Right renal cortex interstitium (tissue), 3 donors: ENCODE data around the gene ANKS6. TPM values are rescaled to one million over a fixed set of nuclear protein-coding genes. Genes with fewer than 3 reads are reported as not detected.

Experiments used
- DNase-seq, 3 donors: peaks; one replicate each; pipeline ENCODE4 v3.0.0-alpha.2; 2013; ENCODE audit warnings: low read depth in 3 of 3, low spot score in 2 of 3
- polyA plus RNA-seq, 3 donors: library from polyadenylated mRNA; unstranded; fragments of 120-200 nt; gene quantifications; one replicate each; pipeline ENCODE4 v1.2.1, GENCODE V29; 2013; ENCODE audit not compliant: insufficient read length in 3 of 3

The ANKS6 gene
- 10 to 100 TPM; 21.0 to 22.4 (median 21.9) TPM for polyA plus RNA-seq

DNA sequence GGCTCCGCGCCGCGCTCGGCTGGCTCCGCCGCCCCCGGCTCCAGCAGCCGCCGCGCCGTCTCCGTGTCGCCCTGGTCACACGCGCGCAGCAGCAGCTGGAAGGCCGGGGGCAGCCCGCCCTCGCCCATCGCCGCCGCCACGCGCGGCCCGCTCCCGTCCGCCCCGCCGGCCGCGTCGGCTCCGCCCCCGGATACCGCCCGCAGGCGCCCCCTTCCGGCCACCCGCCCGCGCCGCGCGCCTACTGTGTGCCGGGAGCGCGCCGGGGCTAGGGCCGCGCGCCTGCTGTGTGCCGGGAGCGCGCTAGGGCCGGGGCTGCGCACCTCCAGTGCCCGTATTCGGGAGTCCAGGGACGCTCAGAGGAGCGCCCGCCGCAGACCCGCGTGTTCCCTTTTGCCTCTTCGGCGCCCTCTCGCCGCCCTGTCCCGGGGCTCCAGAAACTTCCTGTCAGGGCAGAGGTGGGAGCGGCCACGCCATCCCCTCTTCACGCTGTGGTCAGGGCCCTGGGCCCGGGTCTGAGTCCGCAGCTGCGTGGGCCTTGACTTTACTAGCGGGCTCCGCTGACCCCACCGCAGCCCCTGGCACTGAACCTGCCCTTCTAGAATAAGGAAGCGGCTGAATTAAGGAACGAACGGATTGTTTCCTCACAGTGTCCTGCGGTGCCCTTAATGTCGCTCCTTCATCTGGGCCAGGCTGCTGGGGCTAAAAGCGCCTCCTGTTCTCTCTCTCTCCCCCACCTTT, at the start of gene ANKS6:
Gene ANKS6 (minus strand): TSS at position 192 of the 738 bp plus-strand sequence. CDS start 64 bp downstream, at position 128.
- peak in 2 of 3 donors; percentile 57 to 68 for DNase-seq

DNA sequence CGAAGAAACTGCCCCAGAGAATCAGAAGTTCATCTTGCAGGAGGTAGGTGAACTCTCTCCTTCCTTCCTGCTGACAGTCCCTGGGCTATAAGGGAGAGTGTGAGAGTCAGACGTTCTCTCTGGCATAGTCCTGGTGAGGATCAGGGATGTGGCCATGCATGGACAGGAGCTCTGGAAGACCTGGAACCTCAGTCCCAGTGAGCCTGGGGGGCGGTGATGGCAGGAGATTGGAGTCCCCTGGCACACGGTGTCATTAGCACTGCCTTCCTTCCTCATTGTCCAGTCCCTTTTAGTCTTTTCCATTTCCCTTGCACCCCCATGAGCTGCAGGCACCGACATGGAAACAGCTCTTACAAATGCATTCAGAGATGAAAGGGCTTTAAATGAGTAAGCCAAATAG, 49.7 kb upstream of the ANKS6 start:
- no peak for DNase-seq

DNA sequence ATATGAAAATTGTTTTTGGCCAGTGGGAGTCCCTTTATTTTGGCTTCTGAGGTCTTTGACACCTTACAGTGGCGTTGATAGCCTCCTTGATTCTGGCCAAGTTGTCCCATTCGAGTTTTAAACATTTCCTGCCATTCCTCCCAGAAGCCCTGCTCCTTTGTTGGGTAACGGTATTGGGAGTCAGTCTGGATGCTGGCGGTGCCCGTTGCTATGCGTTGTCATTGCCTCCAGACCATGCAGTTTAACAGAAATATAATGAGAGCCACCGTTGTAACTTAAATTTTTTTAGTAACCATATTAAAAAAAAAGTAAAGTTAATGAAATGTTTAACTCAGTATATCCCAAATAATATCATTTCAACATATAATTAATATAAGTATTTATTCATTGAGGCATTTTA, 46.2 kb upstream of the ANKS6 start:
- no peak for DNase-seq

GRCh38 chr9:98839724-98840123, 43.4 kb upstream of the ANKS6 start:
- no peak for DNase-seq

DNA sequence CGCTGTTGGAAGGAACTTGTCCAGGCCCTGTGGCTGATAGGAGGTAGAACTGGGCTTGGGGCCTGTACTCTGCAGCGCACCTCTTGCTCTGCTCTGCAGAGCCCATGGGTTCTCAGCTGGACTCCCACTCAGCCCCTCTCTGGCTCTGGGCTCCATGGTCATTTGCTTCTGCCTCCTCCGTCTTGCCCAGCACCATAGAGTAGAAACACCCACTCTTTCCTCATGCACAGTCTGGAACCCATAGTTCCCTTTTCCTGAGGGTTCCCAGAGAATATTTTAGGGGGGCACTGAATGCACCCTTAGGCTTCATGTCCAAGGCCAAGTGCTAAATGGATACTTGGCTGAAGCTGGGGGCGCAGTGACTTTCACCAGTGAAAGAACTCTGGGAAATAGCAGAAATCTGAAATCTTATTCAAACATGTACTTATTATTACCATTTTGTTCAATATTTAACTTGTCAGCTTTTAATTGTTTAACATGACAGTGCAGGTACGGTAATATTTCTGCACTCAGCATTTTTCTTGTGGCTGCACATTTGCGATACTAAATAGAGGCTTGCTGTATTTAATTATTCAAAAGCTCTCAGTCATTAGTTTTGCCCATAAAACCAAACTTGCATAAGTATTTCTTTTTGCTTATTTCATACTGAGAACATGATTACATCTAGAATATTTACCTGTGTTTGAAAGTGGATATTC, 42.7 kb upstream of the ANKS6 start:
- DNase-seq, result no peak

- DNase-seq, result no peak
Measured at GRCh38 chr9:98838155-98838867, 42.0 kb upstream of the ANKS6 start.

DNA sequence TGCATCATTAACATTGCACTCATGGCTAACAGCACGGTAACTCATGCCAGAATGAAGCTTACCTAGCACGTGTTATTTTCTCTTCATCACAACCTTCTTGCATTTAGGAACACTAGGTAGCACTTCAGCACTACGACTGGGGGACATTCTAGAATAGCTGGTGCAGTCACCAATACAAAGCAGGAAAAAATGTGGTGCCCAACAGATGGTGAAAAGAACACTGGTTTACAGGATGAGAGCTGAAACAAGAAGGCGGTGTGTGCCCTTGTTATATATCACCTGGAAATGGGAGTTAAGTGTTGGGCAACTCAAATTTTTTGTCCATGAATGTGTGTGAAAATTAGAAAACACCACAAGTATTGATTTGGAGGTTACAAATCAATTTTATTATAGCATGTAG, 41.2 kb upstream of the ANKS6 start:
- no peak for DNase-seq

GRCh38 chr9:98836206-98836605, 39.9 kb upstream of the ANKS6 start:
- DNase-seq, result no peak

DNA sequence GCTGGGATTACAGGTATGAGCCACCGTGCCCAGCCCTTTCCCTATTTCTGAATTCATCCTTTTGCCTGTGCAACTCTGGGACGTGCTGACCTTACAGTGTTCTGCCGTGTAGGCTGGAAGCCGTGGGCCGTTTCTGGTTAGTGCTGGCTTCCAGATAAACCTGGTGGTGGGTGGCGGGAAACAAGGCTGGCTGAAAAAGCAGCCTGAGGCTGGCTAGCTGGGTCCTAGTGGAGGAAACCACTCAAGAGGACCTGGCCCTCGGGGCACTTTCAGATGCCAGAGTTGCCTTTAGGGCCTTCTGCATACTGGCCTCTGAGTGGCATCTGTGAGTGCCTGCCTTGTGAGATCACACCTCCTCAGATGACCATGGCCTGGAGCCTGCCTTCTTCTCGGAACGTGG, 38.0 kb upstream of the ANKS6 start:
- DNase-seq, result no peak

DNA sequence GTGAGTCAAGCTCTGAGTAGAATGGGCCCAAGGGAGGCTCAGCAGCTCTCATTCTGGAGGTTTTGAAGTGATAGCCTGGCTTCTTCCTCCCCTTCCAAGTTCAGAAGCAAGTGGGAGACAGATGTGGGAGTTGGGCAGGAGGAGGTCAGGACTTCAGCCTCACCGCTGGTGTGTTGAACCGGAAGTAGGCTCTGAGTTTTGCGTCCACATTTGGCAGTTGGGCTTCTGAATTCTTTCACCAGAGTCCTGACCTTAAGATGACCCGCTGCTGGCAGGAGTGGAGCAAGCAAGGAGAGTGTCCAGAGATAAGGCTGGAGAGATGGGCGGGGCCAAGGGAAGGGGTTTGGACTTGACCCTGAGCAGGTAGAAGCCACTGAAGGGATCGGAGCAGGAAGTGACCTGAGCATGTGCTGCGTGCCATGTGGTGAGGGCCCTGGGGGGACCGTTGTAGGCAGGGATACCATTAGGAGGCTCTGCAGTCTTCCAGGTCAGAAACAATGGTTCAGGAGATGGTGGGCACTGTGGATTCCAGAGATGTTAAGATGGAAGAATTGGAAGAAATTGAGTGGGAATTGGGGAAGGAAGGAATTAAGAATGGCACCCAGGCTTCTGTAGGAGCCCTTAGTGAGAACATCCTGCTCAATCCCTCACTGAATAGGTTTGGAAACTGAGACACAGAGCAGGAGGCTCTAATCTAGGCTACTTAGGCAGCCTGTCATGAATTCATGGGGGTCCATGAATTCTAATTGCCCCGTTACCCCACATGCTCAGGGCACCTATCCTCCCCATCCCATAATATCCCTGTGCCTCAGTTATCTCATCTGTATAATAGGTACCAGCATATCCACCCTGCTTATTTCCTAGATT, 37.0 kb upstream of the ANKS6 start:
- DNase-seq, result no peak

- no peak for DNase-seq
Measured at GRCh38 chr9:98832768-98833089, 36.4 kb upstream of the ANKS6 start.

GRCh38 chr9:98831696-98832095, 35.3 kb upstream of the ANKS6 start:
- DNase-seq, result no peak

- no peak for DNase-seq
Measured at GRCh38 chr9:98830554-98830953, 34.2 kb upstream of the ANKS6 start.

DNA sequence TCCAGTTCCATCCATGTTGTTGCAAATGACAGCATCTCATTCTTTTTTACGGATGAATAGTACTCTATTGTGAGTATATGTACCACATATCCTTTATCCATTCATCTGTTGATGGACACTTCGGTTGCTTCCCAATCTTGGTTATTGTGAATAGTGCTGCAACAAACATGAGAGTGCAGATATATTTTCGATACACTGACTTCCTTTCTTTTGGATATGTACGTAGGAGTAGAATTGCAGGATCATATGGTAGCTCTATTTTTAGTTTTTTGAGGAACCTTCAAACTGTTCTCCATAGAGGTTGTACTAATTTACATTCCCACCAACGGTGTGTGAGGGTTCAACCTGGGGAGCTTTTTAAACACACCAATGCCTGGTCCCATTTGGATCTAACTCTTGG, 33.4 kb upstream of the ANKS6 start:
- DNase-seq, result no peak

GRCh38 chr9:98826716-98827115, 30.4 kb upstream of the ANKS6 start:
- DNase-seq, result no peak

DNA sequence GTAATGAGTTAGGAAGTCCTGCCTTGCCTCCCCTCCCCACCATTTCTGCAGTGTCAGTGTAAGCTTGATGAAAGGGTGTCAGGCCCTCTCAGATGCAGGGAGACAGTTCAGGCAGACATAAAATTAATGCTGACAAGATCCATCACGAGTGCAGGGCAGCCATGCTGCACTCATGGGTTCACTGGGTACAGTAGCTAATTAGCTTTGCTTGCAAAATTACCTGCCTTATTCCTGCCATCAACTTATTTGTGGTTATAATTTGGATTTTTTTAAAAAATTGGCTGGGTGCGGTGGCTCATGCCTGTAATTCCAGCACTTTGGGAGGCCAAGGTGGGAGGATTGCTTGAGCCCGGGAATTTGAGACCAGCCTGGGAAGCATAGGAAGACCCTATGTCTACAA, 29.1 kb upstream of the ANKS6 start:
- DNase-seq, result no peak

- no peak for DNase-seq
Measured at GRCh38 chr9:98823666-98824334, 27.4 kb upstream of the ANKS6 start.

DNA sequence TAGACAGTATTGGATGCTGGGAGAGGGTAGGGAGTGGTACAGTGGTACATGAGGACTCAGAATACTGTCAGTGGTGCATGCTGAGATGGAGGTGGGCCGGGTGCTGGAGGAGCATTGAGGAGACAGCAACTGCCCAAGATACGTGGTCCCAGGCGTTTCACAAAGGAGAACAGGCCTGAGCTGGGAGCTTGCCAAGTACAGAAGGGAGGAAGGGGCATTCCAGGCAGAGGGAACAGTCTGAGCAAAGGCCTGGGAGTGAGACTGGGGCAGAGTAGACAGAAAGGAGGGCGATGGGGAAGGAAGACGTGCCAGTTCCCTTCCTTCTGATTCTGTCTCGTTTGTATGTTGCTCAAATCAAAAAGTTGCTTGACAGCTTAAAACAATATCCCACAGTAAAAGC, 26.3 kb upstream of the ANKS6 start:
- DNase-seq, result no peak

GRCh38 chr9:98821831-98822230, 25.5 kb upstream of the ANKS6 start:
- DNase-seq, result no peak

- no peak for DNase-seq
Measured at GRCh38 chr9:98819231-98819630, 22.9 kb upstream of the ANKS6 start.
